Right lobe of liver (tissue), 4 donors: ENCODE data around the gene BTBD19.

Source experiments
- CTCF ChIP-seq, 4 donors: fragments of 200-600 bp in 3 of 4; fragments of 450-650 bp in 1 of 4; IDR thresholded peaks; one replicate each; pipeline versions ENCODE4 v1.5.1 to v1.8.0; 2016 to 2022; ENCODE audit warnings: antibody characterized with exemption in 4 of 4, mild to moderate bottlenecking in 2 of 4
- POLR2A ChIP-seq: fragments of 450-650 bp; IDR thresholded peaks from one replicate; pipeline ENCODE4 v1.6.1; 2017; ENCODE audit warnings: antibody characterized with exemption, mild to moderate bottlenecking
- donor health status: DM: no; HTN: no; CAD: no.
- donor health status: DM: no; HTN: no; CAD: no.
- donor health status: DM: no; HTN: yes; CAD: no.

DNA sequence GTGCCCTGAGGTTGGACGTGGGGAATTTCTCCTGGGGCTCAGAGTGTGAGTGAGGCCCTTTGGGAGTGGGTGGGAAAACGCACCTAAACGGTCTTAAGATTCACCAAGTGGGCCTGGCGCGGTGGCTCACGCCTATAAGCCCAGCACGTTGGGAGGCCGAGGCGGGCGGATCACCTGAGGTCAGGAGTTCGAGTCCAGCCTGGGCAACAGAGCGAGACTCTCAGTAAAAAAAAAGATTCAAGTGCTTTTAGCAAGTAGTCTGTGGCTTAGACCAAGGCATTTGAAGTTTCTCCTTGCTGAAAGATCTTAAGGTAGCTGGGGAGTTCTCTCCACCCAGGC lies 31.6 kb upstream of the BTBD19 start:
- no peak for TF ChIP-seq CTCF (IDR thresholded peaks at IDR 0.05)
- TF ChIP-seq POLR2A = no peak
